HG03139 (cell line): ENCODE data around the gene HACD2.
"Not testable (repeated sequence)": the region's sequence is repeated elsewhere in the genome, so short reads cannot be mapped to it uniquely, and the experiment has no call there.

Source experiments
- ATAC-seq: cut with Tn5 transposase; IDR thresholded peaks from one replicate; pipeline ENCODE4 v1.9.1; 2021; ENCODE audit not compliant: unreplicated experiment

The HACD2 gene

DNA sequence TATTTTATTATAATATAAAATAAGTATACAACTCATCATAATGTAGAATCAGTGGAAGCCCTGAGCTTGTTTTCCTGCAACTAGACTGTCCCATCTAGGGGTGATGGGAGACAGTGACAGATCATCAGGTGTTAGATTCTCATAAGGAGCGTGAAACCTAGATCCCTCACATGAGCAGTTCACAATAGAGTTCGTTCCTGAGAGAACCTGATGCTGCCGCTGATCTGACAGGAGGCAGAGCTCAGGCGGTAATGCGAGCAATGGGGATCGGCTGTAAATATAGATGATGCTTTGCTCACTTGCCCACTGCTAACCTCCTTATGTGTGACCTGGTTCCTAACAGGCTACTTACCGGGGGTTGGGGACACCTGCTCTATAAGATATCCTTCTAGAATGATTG, 26.8 kb upstream of the HACD2 start:
- ATAC-seq: not testable (repeated sequence)

GRCh38 chr3:123611082-123611481, 26.2 kb upstream of the HACD2 start:
- no peak for ATAC-seq

GRCh38 chr3:123610331-123610730, 25.5 kb upstream of the HACD2 start:
- ATAC-seq: peak; percentile 78

DNA sequence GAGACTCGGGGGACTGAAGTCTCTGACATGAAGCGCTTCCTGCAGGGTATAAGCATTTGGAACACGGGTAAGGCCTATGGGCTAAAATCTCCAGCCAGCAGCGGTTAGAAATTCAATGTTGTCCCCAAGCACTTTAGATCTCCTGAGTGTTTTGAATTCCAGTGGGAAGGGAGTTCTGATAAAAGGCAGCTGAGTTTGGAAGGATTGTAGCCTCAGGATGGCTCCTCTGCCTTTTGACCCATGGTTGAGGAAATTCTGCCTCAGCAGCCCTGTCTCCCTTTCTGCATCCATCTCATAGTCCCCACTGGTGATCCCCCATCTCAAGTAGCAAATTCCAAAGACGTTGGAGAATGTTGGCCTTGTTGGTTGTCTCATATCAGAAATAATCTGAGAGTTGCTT, 24.2 kb upstream of the HACD2 start:
- no peak for ATAC-seq

- no peak for ATAC-seq
These were observed 23.5 kb upstream of the HACD2 start for GRCh38 chr3:123608263-123608937.

GRCh38 chr3:123606527-123606926, 21.7 kb upstream of the HACD2 start:
- no peak for ATAC-seq

GRCh38 chr3:123605789-123606234, 21.0 kb upstream of the HACD2 start:
- peak; percentile 63 for ATAC-seq

DNA sequence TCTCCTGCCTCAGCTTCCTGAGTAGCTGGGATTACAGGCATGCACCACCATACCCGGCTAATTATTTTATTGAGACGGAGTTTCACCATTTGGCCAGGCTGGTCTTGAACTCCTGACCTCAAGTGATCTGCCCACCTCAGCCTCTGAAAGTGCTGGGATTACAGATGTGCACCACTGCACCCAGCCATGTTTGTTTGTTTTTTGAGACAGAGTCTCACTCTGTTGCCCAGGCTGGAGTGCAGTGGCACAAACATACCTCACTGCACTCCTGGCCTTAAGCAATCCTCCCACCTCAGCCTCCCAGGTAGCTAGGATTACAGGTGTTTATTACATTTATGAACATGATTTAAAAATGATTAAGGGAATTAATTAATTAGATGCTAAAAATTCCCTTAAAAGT, 18.3 kb upstream of the HACD2 start:
- not testable (repeated sequence) for ATAC-seq

- no peak for ATAC-seq
These were observed 17.5 kb upstream of the HACD2 start for GRCh38 chr3:123602325-123602724.

GRCh38 chr3:123600863-123601262, 16.0 kb upstream of the HACD2 start:
- not testable (repeated sequence) for ATAC-seq

DNA sequence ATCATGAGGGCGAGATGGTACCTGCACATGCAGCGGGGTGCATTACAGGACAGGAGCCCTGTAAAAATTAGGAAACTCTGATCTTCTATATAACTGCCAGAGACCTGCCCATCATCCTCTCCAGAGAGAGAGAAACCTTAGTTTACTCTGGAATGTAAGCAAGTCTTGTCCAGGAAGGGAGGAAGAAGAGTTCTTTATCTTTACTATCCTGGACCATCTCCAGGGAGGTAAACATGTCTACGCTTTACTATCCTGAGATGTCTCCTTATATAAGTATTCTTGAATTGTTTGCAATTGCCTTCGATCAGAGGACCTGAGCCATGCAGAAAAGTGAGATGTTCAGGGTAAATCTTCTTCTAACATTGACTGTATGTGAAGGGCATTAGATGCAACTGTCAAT, 12.7 kb upstream of the HACD2 start:
- ATAC-seq: no peak

DNA sequence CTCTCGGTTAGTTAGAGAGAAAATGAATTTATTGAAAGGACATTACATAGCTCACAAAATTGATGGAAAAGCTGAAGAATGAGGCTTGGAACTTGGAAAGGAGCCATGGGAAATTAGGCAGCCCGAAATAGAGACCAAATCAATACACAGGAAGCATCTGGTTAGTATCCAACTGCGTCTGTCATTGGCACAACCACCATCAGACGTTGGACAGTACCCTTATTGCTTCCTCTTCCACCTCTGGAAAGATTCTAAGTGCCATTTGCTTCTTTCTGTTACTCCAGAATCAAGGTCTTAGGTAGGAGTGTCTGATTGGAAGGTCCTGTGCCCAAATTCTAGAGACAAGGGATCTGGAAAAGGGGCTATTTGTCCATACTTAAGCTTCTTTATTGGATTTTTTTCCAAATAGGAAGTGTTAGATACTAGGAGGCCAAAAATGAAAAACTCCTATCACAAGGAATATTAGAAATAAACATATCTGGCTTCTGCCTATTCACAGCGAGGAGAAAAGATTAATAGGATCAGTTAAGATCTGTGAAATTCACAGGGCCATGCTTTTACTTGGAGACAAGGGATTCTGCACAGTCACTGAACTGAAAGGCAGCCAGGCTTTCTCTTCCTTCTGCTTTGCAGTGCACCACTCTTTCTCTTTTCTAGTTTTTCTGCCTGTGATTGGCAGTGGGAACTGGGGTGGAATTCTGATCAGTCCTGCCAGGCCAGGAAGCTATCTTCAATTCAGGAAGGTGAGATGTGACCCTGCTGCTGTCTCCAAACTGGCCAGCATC, 10.7 kb upstream of the HACD2 start:
- ATAC-seq: no peak

DNA sequence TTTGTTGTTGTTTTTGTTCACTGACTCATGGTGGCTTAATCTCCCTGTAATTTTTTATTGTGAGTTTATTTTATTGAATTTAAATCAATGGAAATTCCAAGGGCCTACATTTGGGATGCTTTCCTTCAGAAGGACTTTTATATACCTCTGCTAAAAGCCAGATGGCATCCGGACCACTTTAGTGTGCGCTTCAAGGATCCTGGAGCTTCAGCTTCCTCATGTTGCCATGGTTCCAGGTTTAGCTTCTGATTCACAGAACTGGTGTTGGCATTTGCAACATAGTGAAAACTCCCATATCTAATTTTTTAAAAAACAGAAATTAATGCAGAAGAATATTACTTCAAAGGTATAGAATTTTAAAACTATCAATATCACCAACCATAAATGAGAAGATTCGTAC, 8.5 kb upstream of the HACD2 start:
- no peak for ATAC-seq

- ATAC-seq: no peak
These were observed 6.0 kb upstream of the HACD2 start for GRCh38 chr3:123590685-123591450.

DNA sequence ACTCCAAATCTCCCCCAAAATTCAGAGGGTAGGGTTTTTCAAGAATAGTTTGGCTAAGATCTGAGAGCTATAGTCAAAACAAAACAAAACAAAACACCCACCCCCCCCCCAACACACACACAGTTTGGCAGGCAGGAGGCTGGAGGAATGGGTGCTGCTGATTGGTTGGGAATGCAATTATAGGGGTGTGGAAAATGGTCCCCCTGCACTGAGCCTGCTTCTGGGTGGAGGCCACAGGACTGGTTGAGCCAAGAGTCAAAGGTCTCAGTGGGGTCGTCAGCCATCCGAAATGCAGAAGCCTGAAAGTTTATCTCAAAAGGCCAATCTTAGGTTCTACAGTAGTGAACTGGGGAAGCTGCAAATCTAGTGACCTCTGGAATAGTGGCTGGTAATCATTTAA, 2.5 kb upstream of the HACD2 start:
- ATAC-seq: no peak

- ATAC-seq: no peak
These were observed 2.1 kb upstream of the HACD2 start for GRCh38 chr3:123586968-123587367.

GRCh38 chr3:123586131-123586530, 1.3 kb upstream of the HACD2 start:
- no peak for ATAC-seq

GRCh38 chr3:123584284-123584987, 417 bp downstream of the HACD2 start:
- peak; percentile 26 for ATAC-seq

DNA sequence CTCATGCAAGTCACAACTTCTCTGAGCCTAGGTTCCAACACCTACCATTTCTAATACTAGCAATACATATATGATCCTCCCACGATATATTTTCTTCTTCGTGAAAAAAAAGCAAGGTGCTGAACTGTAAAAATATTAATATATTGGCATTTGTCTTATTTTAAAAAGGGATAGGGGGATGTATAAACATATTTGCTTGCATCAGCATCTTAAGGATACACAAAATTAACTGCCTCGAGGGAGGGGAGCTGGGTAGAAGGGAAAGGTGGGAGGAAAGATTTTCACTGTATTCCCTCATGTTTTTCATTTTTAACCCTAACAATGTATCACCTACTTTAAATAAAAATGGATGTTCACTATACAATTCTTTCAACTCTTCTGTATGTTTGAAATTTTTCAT, 1.3 kb downstream of the HACD2 start:
- no peak for ATAC-seq

GRCh38 chr3:123582315-123582714, 2.5 kb downstream of the HACD2 start:
- ATAC-seq: no peak

- ATAC-seq: no peak
These were observed 8.7 kb downstream of the HACD2 start for GRCh38 chr3:123576122-123576521.
